ENCODE results near the gene BRME1.
A peak's percentile ranks its signal among the peaks of the same experiment; 100 is the strongest.
"Not testable (repeated sequence)": the region's sequence is repeated elsewhere in the genome, so short reads cannot be mapped to it uniquely, and the experiment has no call there.

BRME1 gene

DNA sequence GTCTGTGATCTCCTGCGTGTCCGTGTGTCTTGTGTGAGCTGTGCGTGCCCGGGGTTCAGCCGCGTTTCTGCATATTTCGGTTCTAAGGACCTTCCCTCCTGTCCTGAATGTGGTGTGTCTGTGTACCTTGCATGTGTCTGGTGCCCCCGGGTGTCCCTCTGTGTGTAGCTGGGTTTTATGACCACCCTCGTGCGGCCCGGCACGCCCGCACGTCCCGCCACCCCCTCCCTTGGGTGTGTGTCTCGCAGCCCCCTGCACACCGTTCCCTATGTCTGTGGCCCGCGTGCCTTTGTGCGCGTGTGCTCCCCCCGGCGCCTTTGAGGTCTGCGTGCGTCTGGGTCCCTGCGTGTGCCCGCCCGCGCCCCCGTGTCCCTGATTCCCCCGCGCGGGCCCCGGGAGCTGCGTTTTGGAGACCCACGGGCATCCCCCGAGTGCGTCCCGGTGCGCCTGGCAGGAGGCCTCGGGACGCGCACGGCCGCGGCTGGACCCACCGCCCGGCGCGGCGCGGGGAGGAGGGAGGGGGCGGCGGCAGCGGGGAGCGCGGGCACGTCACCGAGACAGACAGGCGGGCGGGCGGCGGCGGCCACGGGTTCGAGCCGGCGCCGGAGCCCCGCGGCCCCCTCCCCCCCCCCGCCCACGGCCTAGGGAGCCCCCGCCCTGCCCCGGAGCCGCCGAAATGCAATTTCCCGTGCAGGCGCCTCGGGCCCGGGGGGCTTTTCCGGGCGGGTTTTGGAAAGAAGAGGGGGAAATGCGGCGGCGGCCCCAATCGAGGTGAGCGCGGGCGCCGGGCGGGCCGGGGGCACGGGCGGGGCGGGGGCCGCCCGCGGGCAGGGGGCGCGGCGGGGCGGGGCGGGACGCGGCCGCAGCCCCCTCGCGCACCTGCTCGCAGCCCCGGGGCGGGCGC is 41.0 kb downstream of the BRME1 start:
- no peak for DNase-seq

- DNase-seq, result no peak
Observed at GRCh38 chr19:13864046-13864666, 41.8 kb downstream of the BRME1 start.

DNA sequence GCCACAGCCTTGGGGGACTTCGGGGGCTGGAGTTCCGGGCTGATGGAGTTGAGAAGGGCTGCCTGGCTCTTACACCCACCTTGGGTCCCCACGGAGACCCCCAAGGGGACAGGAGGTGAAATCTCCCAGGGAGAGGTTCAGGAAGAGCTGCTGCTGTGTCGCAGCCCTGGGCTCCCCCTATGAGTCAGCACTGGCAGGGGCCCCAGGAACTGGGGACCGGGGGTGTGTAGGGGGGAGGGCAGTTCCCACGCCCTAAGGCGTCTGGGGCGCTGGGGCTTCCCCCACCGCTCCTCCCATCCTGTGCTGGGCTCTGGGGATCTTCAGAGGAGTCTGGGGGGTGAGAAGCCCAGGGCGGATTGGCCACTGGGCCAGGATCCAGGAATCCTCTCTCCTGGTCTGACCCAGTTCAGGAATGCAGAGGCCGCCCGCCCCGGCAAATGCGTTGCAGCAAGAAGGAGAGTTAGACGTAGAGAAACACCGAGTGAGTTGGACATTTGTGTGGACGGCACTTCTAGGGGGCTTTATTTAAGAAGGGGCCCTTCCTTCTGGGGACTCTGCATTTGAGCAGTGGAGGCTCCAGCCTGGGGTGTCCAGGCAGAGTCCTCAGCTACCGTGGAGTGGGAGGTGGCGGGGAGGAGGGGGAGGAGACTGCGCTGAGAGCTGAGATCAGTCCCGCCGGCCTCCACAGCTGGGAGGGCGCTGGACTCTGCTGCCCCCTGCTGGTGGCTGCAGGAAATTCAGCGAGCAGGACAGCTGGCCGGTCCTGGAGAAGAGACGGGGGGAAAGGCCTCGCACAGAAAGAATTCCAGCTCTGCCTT is 44.0 kb downstream of the BRME1 start:
- DNase-seq, result peak; percentile 95 to 97

GRCh38 chr19:13861392-13861713 is 44.6 kb downstream of the BRME1 start:
- peak in 1 of 2 donors; percentile 88 for DNase-seq

DNA sequence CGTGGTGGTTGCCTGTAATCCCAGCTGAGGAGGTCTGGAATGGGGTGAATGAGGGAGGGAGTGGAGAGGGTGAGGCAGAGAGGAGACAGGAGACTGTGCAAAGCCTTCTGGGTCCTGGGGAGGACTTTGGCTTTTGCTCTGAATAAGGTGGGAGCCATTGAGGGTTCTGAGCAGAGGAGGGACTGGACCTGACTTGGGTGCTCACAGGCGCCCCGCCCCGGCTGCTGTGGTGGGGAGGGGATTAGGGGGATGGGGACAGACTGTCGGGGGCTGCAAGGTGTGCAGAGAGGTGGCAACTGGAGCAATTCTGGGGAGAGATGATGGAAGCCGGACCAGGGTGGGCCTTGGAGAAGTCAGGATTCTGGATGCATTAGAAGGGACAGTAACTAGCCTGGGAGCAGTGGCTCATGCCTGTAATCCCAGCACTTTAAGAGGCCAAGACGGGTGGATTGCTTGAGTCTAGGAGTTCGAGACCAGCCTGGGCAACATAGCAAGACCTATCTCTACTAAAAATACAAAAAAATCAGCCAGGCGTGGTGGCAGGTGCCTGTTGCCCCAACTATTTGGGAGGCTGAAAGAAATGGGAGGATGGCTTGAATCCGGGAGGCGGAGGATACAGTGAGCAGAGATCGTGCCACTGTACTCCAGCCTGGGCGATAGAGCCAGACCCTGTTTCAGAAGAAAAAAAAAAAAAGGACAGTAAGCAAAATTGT is 45.1 kb downstream of the BRME1 start:
- DNase-seq, result no peak

GRCh38 chr19:13859361-13859880 is 46.5 kb downstream of the BRME1 start:
- no peak for DNase-seq

DNA sequence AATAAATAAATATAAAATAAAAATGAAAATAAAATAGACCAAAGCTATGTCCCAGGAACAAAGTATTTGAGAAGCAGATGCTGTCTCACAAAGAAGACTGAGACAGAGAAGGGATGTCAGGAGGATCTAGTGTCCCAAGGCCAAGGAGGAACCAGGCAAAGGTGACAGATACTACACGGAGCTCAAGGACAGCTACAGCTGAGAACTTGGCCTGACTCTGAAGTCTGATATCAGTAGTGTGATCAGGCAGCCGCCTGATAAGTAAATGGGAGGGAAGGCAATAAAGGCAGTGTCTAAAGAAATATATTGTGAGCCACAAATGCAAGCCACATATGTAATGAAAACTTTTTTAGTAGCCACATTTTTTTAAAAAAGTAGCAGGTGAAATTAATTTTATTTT is 49.4 kb downstream of the BRME1 start:
- no peak for DNase-seq

- not testable (repeated sequence) for DNase-seq
Observed at GRCh38 chr19:13852171-13852707, 53.7 kb downstream of the BRME1 start.

DNA sequence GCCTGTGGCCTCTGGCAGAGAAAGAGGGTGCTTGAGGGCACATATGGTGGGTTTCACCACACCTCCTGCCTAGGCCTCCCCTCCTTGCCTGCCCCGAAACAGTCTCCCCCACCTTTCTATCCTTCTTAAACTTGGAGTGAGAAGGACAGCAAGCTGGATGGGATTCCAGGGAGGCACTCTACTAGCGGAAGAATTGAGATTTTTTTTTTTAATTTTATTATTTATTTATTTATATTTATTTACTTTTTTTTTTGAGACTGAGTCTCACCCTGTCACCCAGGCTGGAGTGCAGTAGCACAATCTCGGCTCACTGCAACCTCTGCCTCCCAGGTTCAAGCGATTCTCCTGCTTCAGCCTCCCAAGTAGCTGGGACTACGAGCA is 54.2 kb downstream of the BRME1 start:
- not testable (repeated sequence) for DNase-seq

GRCh38 chr19:13850910-13851733 is 54.8 kb downstream of the BRME1 start:
- peak; percentile 68 to 92 for DNase-seq

DNA sequence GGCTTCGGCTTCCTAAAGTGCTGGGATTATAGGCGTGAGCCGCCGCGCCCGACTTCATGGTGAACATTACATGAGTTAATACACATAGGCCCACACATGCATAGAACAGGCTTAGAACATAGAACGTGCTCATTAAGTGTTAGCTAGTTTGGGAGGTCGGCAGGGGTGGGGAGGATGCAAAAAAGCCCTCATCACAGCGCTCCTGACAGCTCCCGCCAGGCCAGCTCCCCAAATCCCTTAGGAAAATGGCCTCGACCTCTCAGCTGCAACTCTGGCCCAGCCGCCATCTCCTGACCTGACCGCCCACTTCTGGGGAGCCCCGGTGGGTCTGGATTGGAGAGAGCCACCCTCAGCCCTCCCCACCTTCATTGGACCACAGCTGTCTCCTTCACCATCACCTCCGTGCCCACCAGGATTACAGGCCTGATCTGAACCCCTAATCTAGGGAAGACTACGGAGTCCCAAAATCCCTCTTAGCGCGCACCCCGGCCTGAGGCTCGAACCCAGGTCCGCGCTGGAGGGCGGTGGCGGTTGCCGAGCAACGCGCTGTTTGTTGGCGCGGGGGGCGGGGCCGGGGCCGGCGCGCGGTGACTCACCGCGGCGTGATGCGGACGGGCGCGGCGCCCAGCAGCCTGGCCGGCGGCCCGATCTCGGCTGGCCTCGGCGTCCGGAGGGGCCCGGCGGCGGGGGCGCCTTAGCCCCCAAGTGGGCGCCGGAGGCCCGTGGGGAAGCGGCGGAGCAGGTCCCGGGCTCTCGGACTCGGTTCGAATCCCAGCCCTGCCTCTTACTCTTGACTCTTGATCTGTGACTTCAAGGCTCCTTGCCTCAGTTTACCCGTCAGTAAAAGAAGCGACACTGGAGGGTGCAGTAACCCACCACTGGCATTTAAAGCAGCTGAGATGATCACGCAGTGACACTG is 55.7 kb downstream of the BRME1 start:
- peak; percentile 67 to 80 for DNase-seq

DNA sequence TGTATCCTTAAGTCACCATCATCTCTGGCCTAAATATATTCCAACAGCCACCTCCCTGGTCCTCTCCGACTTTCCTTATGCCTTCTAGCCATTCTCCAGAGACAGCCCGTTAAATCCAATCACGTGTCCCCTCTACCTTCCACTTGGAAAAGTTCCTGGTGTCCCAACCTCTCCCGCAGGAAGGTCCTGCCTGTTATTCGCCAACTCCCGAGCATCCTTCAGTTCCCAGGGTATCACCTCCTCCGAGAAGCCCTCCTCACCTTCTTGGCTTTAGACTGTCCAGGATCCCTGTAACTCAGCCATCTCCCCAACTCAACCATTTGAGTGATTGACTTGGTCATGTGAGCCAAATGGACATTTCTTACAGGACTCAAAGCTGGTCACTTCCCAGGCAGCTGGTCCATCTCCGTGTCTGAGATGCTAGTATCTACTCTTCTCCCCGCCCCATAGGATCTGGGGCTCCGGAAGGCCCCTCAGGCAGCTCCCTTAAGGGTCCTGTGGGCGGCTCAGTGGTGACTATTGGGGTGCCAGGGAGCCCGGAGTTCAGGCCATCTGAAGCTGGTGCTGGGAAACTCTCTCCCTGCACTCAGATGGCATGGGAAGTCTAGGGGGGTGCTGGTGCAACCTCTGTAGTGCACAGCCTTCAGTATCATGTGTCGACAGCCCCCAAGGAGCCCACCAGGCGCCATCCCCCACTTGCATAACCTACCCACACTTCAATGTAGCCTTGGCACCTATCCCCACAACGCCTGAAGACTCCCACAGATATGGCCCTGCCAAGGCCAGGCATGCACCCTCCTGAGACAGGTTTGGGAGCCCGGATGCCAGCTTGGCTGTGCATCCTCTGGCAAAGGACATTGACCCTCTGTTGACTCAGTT is 56.9 kb downstream of the BRME1 start:
- no peak for DNase-seq

DNA sequence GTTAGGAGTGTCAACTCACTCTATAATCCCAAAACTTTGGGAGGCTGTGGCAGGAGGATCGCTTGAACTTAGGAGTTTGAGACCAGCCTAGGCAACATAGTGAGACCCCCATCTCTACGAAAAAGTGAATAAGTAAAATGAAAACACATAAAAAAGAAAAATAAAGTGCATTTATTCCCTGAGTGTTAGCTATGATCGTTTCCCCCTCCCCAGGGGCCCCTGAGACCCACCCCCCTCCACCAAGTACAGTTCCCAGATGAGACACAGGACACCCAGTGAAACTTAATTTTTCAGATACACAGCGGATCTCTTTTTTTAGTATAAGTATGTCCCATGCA is 57.6 kb downstream of the BRME1 start:
- DNase-seq, result no peak

DNA sequence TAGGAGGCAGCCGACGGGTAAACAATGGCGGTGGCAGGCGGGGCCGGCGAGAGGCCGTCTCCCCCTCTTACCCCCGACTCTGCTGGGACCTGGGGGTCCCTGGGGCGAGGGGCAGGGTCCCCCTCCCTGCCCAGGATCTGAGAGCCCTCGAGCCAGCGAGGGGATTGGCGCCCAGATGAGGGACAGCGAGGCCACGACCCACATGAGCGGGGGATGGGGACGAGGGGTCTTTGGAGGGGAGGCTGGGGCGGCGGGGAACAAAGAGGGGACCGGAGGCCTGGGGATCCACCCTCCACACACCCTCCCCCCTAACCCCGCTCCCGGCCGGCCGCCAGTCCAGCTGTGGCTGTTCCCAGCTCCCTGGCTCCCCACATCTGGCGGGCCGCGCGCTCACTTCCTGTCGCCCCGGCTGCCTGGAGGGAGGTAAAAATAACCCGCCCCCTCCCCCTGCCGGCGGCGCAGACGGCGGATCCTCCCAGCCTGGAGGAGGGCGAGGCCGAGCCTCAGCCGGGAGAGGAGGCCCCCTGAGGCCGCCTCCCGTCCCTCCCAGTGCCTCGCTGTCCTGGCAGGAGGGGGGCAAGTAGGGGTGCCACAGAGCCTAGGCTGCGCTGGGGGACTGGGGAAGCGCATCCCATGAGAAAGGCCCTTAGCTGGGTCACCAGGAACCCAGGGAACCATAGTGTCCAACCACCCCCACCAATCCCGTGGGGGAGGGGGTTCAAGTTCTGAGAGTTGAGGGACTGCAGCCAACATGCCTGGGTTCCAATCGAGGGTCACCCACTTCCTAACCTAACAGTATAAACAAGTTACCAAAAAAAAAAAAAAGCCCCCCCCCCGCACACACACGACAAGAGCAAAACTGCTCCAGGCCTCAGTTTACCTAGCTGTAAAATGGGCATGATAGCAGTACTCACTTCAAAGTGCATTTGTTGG is 58.2 kb downstream of the BRME1 start:
- peak; percentile 79 to 84 for DNase-seq

DNA sequence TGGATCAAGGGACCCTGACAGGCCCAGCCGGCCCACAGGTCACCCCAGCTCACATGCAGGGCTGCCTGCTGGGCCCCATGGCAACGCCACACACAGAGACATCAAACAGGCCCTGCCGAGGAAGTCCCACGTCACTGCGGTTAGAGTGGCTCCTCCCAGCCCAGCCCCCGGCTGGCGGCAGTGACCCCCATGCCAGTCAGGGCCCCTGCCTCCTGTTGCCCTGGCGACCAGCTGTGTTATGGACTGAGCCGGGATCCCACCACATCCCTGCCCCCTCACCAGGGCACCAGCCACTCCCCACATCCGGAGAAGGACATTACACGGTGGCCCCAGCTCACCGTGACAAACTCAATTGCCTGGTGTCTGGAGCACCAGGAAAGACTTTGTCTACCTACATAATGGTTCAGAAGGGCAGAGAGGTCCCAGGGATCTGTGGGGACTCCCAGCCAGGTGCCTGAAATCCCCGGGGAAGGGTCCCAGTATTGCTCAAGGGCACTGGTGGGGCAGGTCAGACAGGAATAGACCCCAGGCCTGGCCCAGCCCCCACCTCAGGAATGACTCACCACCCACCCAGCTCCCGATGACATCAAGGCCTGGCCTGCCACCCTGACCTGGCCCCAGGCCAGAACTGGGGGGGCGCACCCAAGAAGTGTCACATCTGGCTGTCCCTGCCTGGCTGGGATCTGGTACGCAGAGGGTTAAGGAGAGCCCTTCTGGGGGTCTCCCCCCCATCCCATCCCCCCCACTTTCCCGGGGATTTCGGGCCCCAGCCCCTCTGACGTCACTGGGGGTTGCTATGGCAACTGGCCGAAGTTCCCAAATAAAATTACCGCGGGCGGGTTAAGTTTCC is 59.1 kb downstream of the BRME1 start:
- DNase-seq, result peak; percentile 88 to 93

GRCh38 chr19:13844130-13844631 is 61.7 kb downstream of the BRME1 start:
- peak in 1 of 2 donors; percentile 48 for DNase-seq

All from inflammatory macrophage treated with lipopolysaccharide for 1 hour (primary cell).